HG02571 (cell line): ENCODE measurements around the gene CERS1.
A peak's percentile ranks its signal among the peaks of the same experiment; 100 is the strongest.

ENCODE experiments used
- ATAC-seq: cut with Tn5 transposase; IDR thresholded peaks from one replicate; pipeline ENCODE4 v1.9.1; 2021; ENCODE audit warnings: mild to moderate bottlenecking, moderate library complexity; ENCODE audit not compliant: unreplicated experiment

Gene CERS1

GRCh38 chr19:18895824-18896341 lies at the start of gene CERS1:
Gene CERS1, minus strand, starts transcription at chr19:18896158. Its CDS starts 86 bp downstream, at chr19:18896072.
- no peak for ATAC-seq

- no peak for ATAC-seq
Measured at GRCh38 chr19:18945297-18945696, 49.3 kb upstream of the CERS1 start.

GRCh38 chr19:18943465-18943864 lies 47.5 kb upstream of the CERS1 start:
- ATAC-seq, result no peak

GRCh38 chr19:18942692-18943091 lies 46.7 kb upstream of the CERS1 start:
- no peak for ATAC-seq

GRCh38 chr19:18941628-18942354 lies 45.8 kb upstream of the CERS1 start:
- no peak for ATAC-seq

GRCh38 chr19:18940769-18941627 lies 45.0 kb upstream of the CERS1 start, which contains the start of gene HOMER3:
Gene HOMER3, minus strand, starts transcription at chr19:18941217. Its CDS starts 2,235 bp downstream, at chr19:18938982.
- no peak for ATAC-seq

- ATAC-seq, result no peak
Measured at GRCh38 chr19:18939922-18940768, 44.2 kb upstream of the CERS1 start.

GRCh38 chr19:18939163-18939562 lies 43.2 kb upstream of the CERS1 start:
- ATAC-seq, result no peak

GRCh38 chr19:18933297-18933696 lies 37.3 kb upstream of the CERS1 start:
- no peak for ATAC-seq

- no peak for ATAC-seq
Measured at GRCh38 chr19:18932216-18932841, 36.4 kb upstream of the CERS1 start.

- ATAC-seq, result no peak
Measured at GRCh38 chr19:18931316-18932162, 35.6 kb upstream of the CERS1 start.

GRCh38 chr19:18929311-18929710 lies 33.4 kb upstream of the CERS1 start:
- ATAC-seq, result no peak

- no peak for ATAC-seq
Measured at GRCh38 chr19:18928018-18928805, 32.3 kb upstream of the CERS1 start.

- ATAC-seq, result no peak
Measured at GRCh38 chr19:18924684-18925213, 28.8 kb upstream of the CERS1 start.

GRCh38 chr19:18922228-18922985 lies 26.4 kb upstream of the CERS1 start:
- no peak for ATAC-seq

- ATAC-seq, result no peak
Measured at GRCh38 chr19:18921593-18921992, 25.6 kb upstream of the CERS1 start.

GRCh38 chr19:18920400-18920799 lies 24.4 kb upstream of the CERS1 start:
- ATAC-seq, result no peak

- ATAC-seq, result peak; percentile 2
Measured at GRCh38 chr19:18919900-18920214, 23.9 kb upstream of the CERS1 start.
